Measurements from ENCODE around the gene PAPSS1.

DNA sequence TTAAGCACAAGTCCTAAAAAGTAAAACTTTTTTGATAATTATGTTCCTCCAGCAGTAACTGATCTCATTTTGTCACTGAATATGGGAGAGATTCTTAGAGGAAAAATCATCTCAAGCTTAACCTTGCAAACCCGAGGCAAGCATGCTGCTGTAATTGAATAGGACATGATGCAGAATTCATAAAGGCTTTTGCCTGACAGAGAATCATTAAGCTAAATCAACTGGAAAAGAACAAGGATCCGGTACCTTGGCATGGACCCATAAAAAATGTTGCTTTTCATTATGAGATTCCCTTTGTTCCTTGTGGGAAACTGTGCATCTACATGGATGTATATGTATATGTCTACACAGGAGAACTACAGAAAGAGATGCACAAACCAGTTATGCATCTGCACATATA, 149.1 kb downstream of the PAPSS1 start:
- TF ChIP-seq, protein P1, sequence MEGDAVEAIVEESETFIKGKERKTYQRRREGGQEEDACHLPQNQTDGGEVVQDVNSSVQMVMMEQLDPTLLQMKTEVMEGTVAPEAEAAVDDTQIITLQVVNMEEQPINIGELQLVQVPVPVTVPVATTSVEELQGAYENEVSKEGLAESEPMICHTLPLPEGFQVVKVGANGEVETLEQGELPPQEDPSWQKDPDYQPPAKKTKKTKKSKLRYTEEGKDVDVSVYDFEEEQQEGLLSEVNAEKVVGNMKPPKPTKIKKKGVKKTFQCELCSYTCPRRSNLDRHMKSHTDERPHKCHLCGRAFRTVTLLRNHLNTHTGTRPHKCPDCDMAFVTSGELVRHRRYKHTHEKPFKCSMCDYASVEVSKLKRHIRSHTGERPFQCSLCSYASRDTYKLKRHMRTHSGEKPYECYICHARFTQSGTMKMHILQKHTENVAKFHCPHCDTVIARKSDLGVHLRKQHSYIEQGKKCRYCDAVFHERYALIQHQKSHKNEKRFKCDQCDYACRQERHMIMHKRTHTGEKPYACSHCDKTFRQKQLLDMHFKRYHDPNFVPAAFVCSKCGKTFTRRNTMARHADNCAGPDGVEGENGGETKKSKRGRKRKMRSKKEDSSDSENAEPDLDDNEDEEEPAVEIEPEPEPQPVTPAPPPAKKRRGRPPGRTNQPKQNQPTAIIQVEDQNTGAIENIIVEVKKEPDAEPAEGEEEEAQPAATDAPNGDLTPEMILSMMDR (IDR thresholded peaks at IDR 0.05) = no peak
- TF ChIP-seq POLR2A (IDR thresholded peaks at IDR 0.05) = no peak
